A673 (cell line): ENCODE measurements around the gene SGPL1. TPM values are rescaled to one million over a fixed set of nuclear protein-coding genes. Genes with fewer than 3 reads are reported as not detected.

Experiments used
- BruUV-seq: library from RNA; stranded (reverse); fragments of 400-500 nt; replicated peaks from 2 replicates; lab custom pipeline; 2021; lab: Mats Ljungman, UMichigan
- CTCF ChIA-PET: fragments of 300-600 bp; sonication (Branson Sonifier 250); formaldehyde crosslinking; loops from one replicate; lab custom pipeline; 2022; ENCODE audit warnings: antibody characterized with exemption; lab: Charles Lee
- POLR2A ChIA-PET: fragments of 300-600 bp; sonication (Branson Sonifier 250); formaldehyde crosslinking; loops from one replicate; lab custom pipeline; 2022; ENCODE audit warnings: antibody characterized with exemption; ENCODE audit not compliant: low non-redundant PET; lab: Charles Lee
- DNase-seq: peaks from one replicate; pipeline ENCODE4 v3.0.0-alpha.2; 2015; ENCODE audit warnings: low spot score
- H3K27ac ChIP-seq: fragments of 200-600 bp; sonication (generic); 2 replicates; pipeline ENCODE4 v1.5.1; 2016; ENCODE audit warnings: mixed run types, low read depth, mild to moderate bottlenecking, mixed read lengths, antibody characterized with exemption, low read length; ENCODE audit not compliant: poor library complexity, severe bottlenecking
- H3K27me3 ChIP-seq: fragments of 200-600 bp; sonication (generic); replicated peaks from 2 replicates; pipeline ENCODE4 v1.6.1; 2017; ENCODE audit warnings: mixed run types, low read depth, mild to moderate bottlenecking, mixed read lengths, antibody characterized with exemption, low read length; ENCODE audit not compliant: insufficient read depth, poor library complexity
- H3K36me3 ChIP-seq: fragments of 200-600 bp; sonication (generic); 2 replicates; pipeline ENCODE4 v1.6.1; 2016; ENCODE audit warnings: mixed run types, mild to moderate bottlenecking, mixed read lengths, antibody characterized with exemption, low read length; ENCODE audit not compliant: insufficient read depth, poor library complexity, severe bottlenecking
- H3K4me1 ChIP-seq: fragments of 200-600 bp; sonication (generic); 2 replicates; pipeline ENCODE4 v1.6.1; 2017; ENCODE audit warnings: mixed run types, mild to moderate bottlenecking, mixed read lengths, antibody characterized with exemption, low read length; ENCODE audit not compliant: insufficient read depth, poor library complexity, severe bottlenecking
- H3K4me3 ChIP-seq: fragments of 200-600 bp; sonication (generic); 2 replicates; pipeline ENCODE4 v1.5.1; 2016; ENCODE audit warnings: low read depth, mixed run types, mild to moderate bottlenecking, mixed read lengths, low read length; ENCODE audit not compliant: poor library complexity, severe bottlenecking
- H3K9me3 ChIP-seq: fragments of 200-600 bp; sonication (generic); 2 replicates; pipeline ENCODE4 v1.6.1; 2016; ENCODE audit warnings: mixed run types, low read depth, mild to moderate bottlenecking, mixed read lengths, antibody characterized with exemption, low read length; ENCODE audit not compliant: poor library complexity, severe bottlenecking
- CTCF ChIP-seq: fragments of 300-800, 200-600 bp; sonication (generic); conservative IDR thresholded peaks from 2 replicates; pipeline ENCODE4 v1.5.1; 2017; ENCODE audit warnings: low read depth, mild to moderate bottlenecking, antibody characterized with exemption, low read length, moderate library complexity, mixed read lengths
- EZH2 ChIP-seq: fragments of 200-600 bp; sonication (generic); IDR thresholded peaks from 2 replicates; pipeline ENCODE4 v1.6.1; 2017; ENCODE audit warnings: borderline replicate concordance, low read depth, mild to moderate bottlenecking, mixed read lengths, antibody characterized with exemption, low read length; ENCODE audit not compliant: poor library complexity, severe bottlenecking
- intact Hi-C: fragments of 100-400 bp; cut with micrococcal nuclease; formaldehyde crosslinking; loops from one replicate; pipeline ENCODE4 v1.10.0; 2022; ENCODE audit not compliant: unreplicated experiment
- total RNA-seq: library from RNA; stranded (reverse); gene quantifications from 2 replicates; pipeline ENCODE4 v1.2.3, GENCODE V29; 2021

The SGPL1 gene
- total RNA-seq, 1 experiment from 2014 or later, result 48.6 TPM

- intact Hi-C loops, result no loop called here
- TF ChIP-seq EZH2 (no peak), CTCF (no peak)
- Histone ChIP-seq H3K27me3 (no peaks in the 10 kb centered on the region), H3K9me3 (no peaks in the 10 kb centered on the region), H3K36me3 (no peaks in the 10 kb centered on the region), H3K27ac (no peak overlapping the region), H3K4me3 (no peak overlapping the region), H3K4me1 (no peaks in the 10 kb centered on the region)
- BruUV-seq, result no TSS peak
- ChIA-PET POLR2A (no interaction called here), CTCF (no interaction called here)
- DNase-seq, result no peak
Measured at GRCh38 chr10:70838270-70838805, 22.6 kb downstream of the SGPL1 start.

DNA sequence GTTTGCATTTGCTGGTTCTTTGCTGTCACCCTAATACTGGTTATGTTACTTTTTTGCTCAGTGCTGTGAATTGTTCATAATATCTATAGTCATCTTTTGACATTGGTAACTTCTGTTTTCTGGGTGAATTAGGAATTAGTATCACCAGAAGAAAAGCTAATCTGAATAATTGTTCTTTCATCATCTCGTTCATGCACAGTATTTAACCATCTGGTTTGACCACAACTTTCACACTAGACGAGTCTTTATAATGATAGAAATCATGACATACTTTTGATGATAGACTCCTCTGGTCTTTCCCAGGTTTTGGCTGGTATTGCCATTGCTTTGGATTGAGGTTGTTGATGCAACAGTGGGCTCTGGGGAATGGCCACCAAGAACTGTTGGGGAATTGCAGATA lies 25.1 kb downstream of the SGPL1 start:
- Histone ChIP-seq H3K27ac (no peak overlapping the region), H3K4me3 (no peak overlapping the region), H3K4me1 (no peaks in the 10 kb centered on the region), H3K9me3 (no peaks in the 10 kb centered on the region), H3K27me3 (no peaks in the 10 kb centered on the region), H3K36me3 (no peaks in the 10 kb centered on the region)
- POLR2A ChIA-PET, result no interaction called here
- DNase-seq, result no peak
- no peak for TF ChIP-seq EZH2
- no peak for TF ChIP-seq CTCF
- intact Hi-C loops, result no loop called here
- CTCF ChIA-PET, result no interaction called here
- no TSS peak for BruUV-seq

GRCh38 chr10:70843333-70843732 lies 27.6 kb downstream of the SGPL1 start:
- no peaks in the 10 kb centered on the region for H3K36me3 ChIP-seq
- no peaks in the 10 kb centered on the region for H3K27me3 ChIP-seq
- H3K4me3 ChIP-seq, result no peak overlapping the region
- no peak overlapping the region for H3K27ac ChIP-seq
- H3K4me1 ChIP-seq, result no peaks in the 10 kb centered on the region
- ChIA-PET CTCF (no interaction called here), POLR2A (no interaction called here)
- TF ChIP-seq CTCF (no peak), EZH2 (no peak)
- DNase-seq, result no peak
- H3K9me3 ChIP-seq, result no peaks in the 10 kb centered on the region
- BruUV-seq, result no TSS peak
- intact Hi-C loops, result no loop called here
